ENCODE measurements around the gene DLG1.
A peak's percentile ranks its signal among the peaks of the same experiment; 100 is the strongest.

The DLG1 gene

DNA sequence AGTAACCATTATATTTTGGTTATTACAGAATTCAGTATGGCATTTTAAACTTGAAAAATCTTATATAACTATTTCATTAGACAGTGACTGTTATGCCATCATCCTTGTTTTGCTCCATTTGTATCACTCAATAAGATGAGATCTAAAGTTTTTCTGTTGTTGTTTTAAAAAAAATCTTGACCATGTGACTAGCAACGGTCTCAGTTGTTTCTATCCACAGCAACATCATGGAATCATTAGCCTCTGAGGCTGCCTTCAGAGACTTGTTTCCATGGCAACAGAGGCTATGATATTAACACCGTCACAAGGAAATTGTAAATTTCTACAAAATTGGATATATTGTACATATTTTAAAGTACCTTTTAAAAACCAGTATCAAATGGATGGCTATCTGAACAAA, 129.8 kb downstream of the DLG1 start:
- DNase-seq = peak in 1 of 2 experiments; percentile 37

- no peak for DNase-seq
These were observed 130.3 kb downstream of the DLG1 start for GRCh38 chr3:197168063-197168462.

- DNase-seq = no peak
These were observed 130.9 kb downstream of the DLG1 start for GRCh38 chr3:197167549-197167948.

GRCh38 chr3:197165890-197166289, 132.5 kb downstream of the DLG1 start:
- DNase-seq = no peak

GRCh38 chr3:197155046-197155445, 143.4 kb downstream of the DLG1 start:
- DNase-seq = no peak

DNA sequence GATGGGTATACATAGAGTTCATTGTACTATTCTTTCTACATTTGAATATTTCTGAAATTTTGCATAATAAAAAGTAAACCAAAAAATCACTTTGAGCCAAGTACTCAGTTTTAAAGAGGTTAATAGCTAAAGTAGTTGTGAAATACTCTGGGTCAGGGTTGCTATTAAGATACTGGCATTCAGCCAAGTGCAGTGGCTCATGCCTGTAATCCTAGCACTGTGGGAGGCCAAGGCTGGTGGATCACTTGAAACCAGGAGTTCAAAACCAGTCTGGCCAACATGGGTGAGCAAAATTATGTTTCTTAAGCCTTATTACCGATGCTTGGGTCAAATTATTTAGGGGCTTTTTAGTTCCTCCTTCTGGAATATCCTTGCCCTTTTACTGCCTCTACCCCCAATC, 146.8 kb downstream of the DLG1 start:
- peak in 1 of 2 experiments; percentile 18 for DNase-seq

DNA sequence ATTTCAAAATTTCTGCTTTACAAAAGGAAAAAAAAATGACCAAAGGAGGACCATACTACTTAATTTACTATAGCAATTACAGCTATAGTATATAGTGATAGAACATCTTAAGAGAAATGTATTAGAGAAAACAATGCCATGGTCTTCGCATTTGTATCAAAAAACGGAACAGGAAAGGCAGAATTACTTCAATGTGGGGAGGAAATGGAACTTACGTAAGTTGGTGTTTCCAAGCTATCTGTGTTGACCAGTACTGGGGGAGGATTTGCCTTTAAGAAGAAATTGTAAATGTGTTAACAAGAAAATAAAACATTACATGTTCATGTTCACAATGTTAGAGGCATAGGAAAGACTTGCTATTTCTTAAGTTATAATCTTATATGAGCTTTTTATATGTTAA, 148.9 kb downstream of the DLG1 start:
- no peak for DNase-seq

DNA sequence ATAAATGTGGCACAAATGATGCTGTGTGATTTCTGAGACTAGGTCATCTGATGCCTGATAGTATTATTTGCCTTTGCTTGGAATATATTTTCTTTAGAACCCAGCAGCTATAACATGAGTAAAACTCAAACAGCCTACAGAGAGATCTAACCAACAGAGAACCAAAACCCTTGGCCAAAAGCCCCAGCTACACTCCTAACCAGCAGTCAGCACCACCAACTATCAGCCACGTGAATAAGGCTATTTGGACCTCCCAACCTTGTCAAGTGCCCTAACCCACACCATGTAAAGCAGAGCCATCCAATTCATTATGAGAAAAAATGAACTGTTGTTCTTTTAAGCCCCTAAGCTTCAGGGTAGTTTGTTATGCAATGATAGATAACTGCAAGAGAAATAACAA, 154.2 kb downstream of the DLG1 start:
- no peak for DNase-seq

DNA sequence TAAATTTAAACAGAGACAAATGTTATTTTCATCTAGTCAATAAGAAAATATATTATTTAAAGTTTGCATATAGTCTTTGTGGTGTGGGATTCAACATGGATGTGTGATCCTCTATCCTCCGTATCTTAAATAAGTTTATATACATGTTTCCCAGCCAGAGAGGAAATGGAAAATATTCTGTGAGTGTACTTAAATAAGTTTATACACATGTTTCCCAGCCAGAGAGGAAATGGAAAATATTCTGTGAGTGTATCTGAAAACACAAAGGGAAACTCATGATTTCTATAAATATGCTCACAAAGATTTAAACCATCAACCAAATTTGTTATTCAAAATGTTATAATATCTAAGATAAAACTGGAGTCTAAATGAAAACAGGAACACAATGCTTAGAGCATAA, 158.8 kb downstream of the DLG1 start:
- no peak for DNase-seq

DNA sequence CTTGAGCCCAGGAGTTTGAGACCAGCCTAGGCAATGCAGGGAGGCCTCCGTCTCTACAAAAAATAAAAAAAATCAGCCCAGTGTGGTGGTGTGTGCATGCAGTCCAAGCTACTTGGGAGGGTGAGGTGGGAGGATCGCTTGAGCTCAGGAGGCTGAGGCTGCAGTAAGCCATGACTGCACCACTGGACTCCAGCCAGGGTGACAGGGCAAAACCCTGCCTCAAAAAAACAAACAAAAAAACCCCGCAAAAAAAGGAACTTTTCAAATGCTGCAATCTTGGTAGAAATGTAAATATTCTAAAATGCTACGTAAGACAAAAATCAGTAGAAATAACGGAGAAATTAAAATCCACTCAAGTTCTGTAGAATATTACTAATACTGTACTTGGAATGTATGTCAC, 160.7 kb downstream of the DLG1 start:
- DNase-seq = no peak

DNA sequence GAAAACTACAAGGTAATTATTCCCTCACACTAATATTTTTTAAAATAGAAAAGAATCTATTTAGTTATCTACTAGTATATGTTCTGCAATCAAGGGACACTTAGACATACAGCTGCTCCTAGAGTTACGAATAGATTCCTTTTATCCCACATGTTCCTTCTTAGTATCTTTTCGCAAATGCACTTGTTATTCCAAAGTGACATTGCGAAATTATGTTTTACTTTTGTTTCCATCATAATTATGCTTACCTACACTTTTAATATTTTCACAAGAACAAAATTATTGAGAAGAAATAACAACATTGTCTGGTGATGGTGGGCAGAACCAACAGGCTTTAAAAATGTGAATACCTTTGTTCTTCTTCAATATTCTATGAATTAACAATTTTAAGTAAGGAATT, 161.7 kb downstream of the DLG1 start:
- DNase-seq = no peak

GRCh38 chr3:197135212-197135611, 163.2 kb downstream of the DLG1 start:
- DNase-seq = no peak

DNA sequence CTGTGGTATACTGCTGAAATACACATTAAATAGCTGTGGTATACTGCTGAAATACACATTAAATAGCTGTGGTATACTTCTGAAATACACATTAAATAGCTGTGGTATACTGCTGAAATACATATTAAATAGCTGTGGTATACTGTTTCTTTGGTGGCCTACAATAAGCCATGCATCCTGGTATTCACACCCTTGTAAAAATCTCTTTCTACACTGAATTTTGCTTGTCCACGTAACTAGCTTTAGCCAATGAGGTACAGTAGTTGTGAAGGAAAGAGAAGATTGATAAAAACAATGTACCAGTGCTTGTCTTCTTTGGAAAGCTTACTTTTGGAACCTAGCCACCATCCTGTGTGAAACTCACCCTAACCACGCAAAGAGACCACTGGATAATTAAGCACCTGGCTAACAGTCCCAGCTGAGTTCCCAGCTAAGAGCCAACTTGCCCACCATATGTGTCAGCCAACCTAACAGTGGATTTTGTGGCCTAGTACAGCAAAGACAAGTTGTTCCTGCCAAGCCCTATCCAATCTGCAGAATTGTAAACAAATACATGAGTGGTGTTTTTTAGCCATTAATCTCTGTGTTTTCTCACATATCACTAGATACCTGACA, 165.4 kb downstream of the DLG1 start:
- no peak for DNase-seq

DNA sequence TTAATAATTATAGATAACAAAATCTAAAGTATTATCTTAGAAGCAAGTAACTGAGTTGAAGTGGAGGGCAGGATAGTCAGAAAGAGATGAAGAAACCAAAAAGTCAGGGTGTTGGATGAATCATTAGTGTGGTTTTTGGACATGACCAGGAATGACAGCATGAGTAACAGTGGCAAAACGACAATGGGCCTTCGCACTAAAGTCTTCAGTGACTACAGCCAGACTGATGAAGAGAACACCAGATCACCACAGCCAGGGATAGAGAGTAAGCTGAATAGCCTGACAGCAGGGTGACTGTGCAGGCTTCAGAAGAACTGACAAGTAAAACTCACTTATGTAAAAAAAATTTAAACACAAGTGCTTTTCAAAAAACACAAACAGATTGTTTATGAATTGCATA, 172.8 kb downstream of the DLG1 start:
- no peak for DNase-seq

- no peak for DNase-seq
These were observed 173.7 kb downstream of the DLG1 start for GRCh38 chr3:197124713-197125112.

- no peak for DNase-seq
These were observed 176.0 kb downstream of the DLG1 start for GRCh38 chr3:197122394-197122793.

DNA sequence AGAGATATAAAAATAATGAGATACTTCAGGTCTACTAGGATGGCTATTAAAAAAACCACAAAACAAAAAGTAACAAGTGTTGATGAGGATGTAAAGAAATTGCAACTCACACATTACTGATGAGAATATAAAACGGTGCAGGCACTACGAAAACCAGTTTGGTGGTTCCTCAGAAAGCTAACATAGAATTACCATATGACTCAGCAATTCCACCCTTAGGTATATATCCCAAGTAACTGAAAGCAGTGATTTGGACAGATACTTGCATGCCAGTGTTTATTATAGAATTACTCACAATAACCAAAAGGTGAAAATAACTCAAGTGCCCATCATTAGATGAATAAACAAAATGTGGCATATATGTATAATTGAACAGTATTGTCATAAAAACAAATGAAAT, 181.3 kb downstream of the DLG1 start:
- DNase-seq = no peak

DNA sequence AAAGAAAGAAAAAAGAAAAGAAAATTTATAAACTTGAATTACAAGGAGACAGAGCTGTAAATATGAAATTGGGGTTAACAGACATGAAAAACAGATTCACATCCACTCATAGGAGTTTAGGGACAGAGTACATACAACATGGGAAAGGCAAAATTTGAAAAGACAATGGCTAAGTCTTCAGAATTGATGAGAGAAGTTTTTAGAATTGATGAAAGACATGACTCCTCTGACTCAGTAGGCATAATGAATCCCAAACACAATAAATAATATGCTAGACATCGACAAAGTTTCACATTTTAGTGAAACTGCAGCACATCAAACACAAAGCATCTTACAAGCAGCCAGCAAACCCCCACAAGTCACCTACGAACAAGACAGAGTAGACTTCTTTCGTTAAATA, 184.4 kb downstream of the DLG1 start:
- no peak for DNase-seq

- DNase-seq = no peak
These were observed 186.7 kb downstream of the DLG1 start for GRCh38 chr3:197111685-197112084.

GRCh38 chr3:197105786-197106185, 192.6 kb downstream of the DLG1 start:
- no peak for DNase-seq

GRCh38 chr3:197104738-197105137, 193.7 kb downstream of the DLG1 start:
- no peak for DNase-seq

GRCh38 chr3:197103766-197104165, 194.6 kb downstream of the DLG1 start:
- no peak for DNase-seq

DNA sequence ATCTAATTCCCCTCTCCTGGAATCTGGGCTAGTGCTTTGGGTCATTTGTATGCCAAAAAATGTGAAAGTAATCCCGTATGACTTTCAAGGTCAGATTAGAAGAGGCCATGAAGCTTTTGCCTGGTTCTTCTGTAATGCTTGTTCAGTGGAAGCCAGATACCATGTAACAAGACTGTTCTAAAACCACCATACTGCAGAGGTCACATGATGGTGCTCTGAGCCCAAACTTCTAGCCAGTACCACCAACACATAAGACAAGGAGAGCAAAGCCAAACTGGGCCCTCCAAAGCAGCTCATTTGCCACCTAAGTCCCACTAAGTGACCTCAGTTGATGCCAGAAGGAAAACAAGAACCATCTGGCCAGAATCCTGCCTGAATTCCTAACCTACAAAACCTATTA, 204.5 kb downstream of the DLG1 start:
- DNase-seq = no peak

- DNase-seq = no peak
These were observed 210.0 kb downstream of the DLG1 start for GRCh38 chr3:197088370-197088769.

- DNase-seq = no peak
These were observed 213.3 kb downstream of the DLG1 start for GRCh38 chr3:197085137-197085536.

GRCh38 chr3:197083486-197083885, 214.9 kb downstream of the DLG1 start:
- DNase-seq = peak; percentile 31 to 51
